ENCODE results near the gene KLK8.

GRCh38 chr19:51002089-51002532 lies 707 bp upstream of the KLK8 start:
- TF ChIP-seq GATA2 (IDR thresholded peaks at IDR 0.05; ENCODE audit: low read depth, low read length), result no peak
- TF ChIP-seq GATA3 (IDR thresholded peaks at IDR 0.05; ENCODE audit: low read depth, low read length), result no peak

Measured in SH-SY5Y (cell line).